Tibial nerve (tissue), 3 donors: ENCODE measurements around the gene DSG3.

Source experiments
- CTCF ChIP-seq, 5 experiments: fragments of 200-600 bp in 3 of 5; fragments of 450-650 bp in 2 of 5; sonication (generic) in 3 of 5; IDR thresholded peaks; one replicate each; pipeline ENCODE4 v1.5.1; 2016 to 2019; ENCODE audit warnings: antibody characterized with exemption in 5 of 5, mild to moderate bottlenecking in 3 of 5, moderate library complexity in 2 of 5
- POLR2A ChIP-seq, 2 donors: fragments of 450-650 bp; IDR thresholded peaks; one replicate each; pipeline ENCODE4 v1.6.1; 2017; ENCODE audit warnings: antibody characterized with exemption in 2 of 2, mild to moderate bottlenecking in 2 of 2, moderate library complexity in 2 of 2

DNA sequence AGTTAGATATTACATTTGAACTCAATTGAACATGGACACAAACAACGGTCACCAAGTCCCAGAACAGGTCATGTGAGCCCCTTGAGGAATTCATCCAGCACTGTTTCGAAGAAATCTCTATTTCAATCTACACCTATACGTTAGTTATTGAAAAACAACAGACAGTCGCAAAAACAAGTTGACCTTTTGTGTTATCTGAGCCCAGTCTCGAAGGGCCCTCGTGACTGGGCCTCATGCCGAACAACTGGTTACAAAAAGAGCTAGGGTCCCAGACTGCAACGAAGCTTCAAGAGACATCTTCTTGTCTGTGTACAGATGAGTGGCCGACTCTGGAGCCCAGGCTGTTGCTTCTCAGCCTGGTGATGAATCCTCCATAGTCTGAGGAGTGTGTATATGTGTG, 45.1 kb downstream of the DSG3 start:
- TF ChIP-seq CTCF (IDR thresholded peaks at IDR 0.05) (no peak), POLR2A (IDR thresholded peaks at IDR 0.05) (no peak)
